ENCODE data around the gene RPS23. TPM values are rescaled to one million over a fixed set of nuclear protein-coding genes. Genes with fewer than 3 reads are reported as not detected.

The RPS23 gene
- total RNA-seq, 1 donor from 2014 or later = 2,350 TPM

GRCh38 chr5:82319651-82320376, 41.7 kb upstream of the RPS23 start:
- no peak for DNase-seq (ENCODE audit: low spot score)
- Mint-ChIP-seq H3K9me3 (ENCODE audit: unreplicated experiment) (no peaks in the 10 kb centered on the region), H3K4me3 (ENCODE audit: unreplicated experiment) (no peak overlapping the region), H3K36me3 (ENCODE audit: low read depth, unreplicated experiment) (no peaks in the 10 kb centered on the region), H3K27ac (ENCODE audit: unreplicated experiment) (no peak overlapping the region), H3K4me1 (ENCODE audit: unreplicated experiment) (peaks cover 3% of the 10 kb centered on the region), H3K27me3 (ENCODE audit: unreplicated experiment) (peaks cover 2% of the 10 kb centered on the region)
- TF ChIP-seq, protein P1, sequence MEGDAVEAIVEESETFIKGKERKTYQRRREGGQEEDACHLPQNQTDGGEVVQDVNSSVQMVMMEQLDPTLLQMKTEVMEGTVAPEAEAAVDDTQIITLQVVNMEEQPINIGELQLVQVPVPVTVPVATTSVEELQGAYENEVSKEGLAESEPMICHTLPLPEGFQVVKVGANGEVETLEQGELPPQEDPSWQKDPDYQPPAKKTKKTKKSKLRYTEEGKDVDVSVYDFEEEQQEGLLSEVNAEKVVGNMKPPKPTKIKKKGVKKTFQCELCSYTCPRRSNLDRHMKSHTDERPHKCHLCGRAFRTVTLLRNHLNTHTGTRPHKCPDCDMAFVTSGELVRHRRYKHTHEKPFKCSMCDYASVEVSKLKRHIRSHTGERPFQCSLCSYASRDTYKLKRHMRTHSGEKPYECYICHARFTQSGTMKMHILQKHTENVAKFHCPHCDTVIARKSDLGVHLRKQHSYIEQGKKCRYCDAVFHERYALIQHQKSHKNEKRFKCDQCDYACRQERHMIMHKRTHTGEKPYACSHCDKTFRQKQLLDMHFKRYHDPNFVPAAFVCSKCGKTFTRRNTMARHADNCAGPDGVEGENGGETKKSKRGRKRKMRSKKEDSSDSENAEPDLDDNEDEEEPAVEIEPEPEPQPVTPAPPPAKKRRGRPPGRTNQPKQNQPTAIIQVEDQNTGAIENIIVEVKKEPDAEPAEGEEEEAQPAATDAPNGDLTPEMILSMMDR (IDR thresholded peaks at IDR 0.05; ENCODE audit: unreplicated experiment) = no peak

GRCh38 chr5:82319192-82319591, 41.0 kb upstream of the RPS23 start:
- TF ChIP-seq, protein P1 (IDR thresholded peaks at IDR 0.05; ENCODE audit: unreplicated experiment) = no peak
- Mint-ChIP-seq H3K9me3 (ENCODE audit: unreplicated experiment) (no peaks in the 10 kb centered on the region), H3K27ac (ENCODE audit: unreplicated experiment) (no peak overlapping the region), H3K27me3 (ENCODE audit: unreplicated experiment) (peaks cover 2% of the 10 kb centered on the region), H3K4me1 (ENCODE audit: unreplicated experiment) (peaks cover 3% of the 10 kb centered on the region), H3K4me3 (ENCODE audit: unreplicated experiment) (no peak overlapping the region), H3K36me3 (ENCODE audit: low read depth, unreplicated experiment) (no peaks in the 10 kb centered on the region)
- no peak for DNase-seq (ENCODE audit: low spot score)

DNA sequence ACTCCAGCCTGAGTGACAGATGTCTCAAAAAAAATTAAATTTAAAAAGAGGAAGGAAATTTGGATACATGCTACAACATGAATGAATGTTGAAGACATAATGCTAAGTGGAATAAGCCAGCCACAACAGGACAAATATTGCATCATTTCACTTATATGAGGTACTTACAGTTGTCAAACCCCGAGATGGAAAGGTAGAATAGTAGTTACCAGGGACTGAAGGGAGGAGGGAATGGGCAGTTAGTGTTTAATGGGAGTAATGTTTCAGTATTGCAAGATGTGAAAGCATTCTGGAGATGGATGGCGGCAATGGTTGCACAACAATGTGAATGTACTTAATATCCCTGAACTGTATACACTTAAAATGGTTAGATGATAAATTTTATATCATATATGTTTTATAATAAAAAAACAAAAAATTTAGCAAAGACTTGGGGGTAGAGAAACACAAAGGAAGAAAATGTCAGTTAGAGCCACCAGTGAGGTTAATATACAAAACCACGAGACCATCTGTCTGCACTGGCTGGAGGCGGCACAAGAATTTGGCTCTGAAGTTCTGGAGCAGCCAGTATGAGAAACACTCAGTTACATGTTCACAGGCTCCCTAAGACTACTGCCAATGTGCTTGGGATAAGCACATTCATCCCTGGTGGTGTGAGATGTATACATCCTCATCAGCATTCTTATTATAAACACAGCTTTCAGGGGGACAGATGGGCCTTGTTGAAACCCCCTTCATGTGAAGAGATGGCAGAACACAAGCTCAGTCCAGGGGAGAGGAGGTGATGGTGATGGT, 37.0 kb upstream of the RPS23 start:
- no peak for DNase-seq (ENCODE audit: low spot score)
- H3K27ac Mint-ChIP-seq (ENCODE audit: unreplicated experiment) = no peak overlapping the region
- H3K27me3 Mint-ChIP-seq (ENCODE audit: unreplicated experiment) = peaks cover 2% of the 10 kb centered on the region
- H3K4me1 Mint-ChIP-seq (ENCODE audit: unreplicated experiment) = peaks cover 8% of the 10 kb centered on the region
- no peaks in the 10 kb centered on the region for H3K36me3 Mint-ChIP-seq (ENCODE audit: low read depth, unreplicated experiment)
- no peaks in the 10 kb centered on the region for H3K9me3 Mint-ChIP-seq (ENCODE audit: unreplicated experiment)
- TF ChIP-seq, protein P1 (IDR thresholded peaks at IDR 0.05; ENCODE audit: unreplicated experiment) = no peak
- no peak overlapping the region for H3K4me3 Mint-ChIP-seq (ENCODE audit: unreplicated experiment)

DNA sequence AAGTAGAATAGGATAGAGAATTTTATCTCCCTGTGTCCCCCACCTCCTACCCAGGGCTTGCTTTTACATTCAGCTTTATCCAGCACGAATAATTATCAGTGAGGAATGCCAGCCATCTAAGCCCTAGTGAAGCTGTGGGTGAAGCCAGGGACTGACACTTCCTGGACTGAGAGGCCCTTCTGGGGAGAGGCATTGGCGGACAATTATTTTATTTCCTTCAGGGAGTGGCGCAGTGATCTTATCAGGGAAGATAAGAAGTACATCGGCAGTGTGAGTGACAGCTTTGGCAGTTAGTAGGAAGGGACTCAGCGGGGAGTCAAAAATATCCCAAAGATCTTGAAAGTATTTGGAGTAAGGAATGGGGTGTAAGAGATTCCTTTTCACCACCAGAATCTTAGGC, 34.9 kb upstream of the RPS23 start:
- H3K4me1 Mint-ChIP-seq (ENCODE audit: unreplicated experiment) = peaks cover 8% of the 10 kb centered on the region
- no peak overlapping the region for H3K4me3 Mint-ChIP-seq (ENCODE audit: unreplicated experiment)
- H3K27me3 Mint-ChIP-seq (ENCODE audit: unreplicated experiment) = peaks cover 2% of the 10 kb centered on the region
- H3K27ac Mint-ChIP-seq (ENCODE audit: unreplicated experiment) = no peak overlapping the region
- no peak for DNase-seq (ENCODE audit: low spot score)
- H3K36me3 Mint-ChIP-seq (ENCODE audit: low read depth, unreplicated experiment) = no peaks in the 10 kb centered on the region
- no peaks in the 10 kb centered on the region for H3K9me3 Mint-ChIP-seq (ENCODE audit: unreplicated experiment)
- TF ChIP-seq, protein P1 (IDR thresholded peaks at IDR 0.05; ENCODE audit: unreplicated experiment) = no peak

GRCh38 chr5:82312373-82312856, 34.3 kb upstream of the RPS23 start:
- Mint-ChIP-seq H3K4me3 (ENCODE audit: unreplicated experiment) (no peak overlapping the region), H3K36me3 (ENCODE audit: low read depth, unreplicated experiment) (no peaks in the 10 kb centered on the region), H3K27ac (ENCODE audit: unreplicated experiment) (no peak overlapping the region), H3K4me1 (ENCODE audit: unreplicated experiment) (peaks cover 10% of the 10 kb centered on the region), H3K9me3 (ENCODE audit: unreplicated experiment) (no peaks in the 10 kb centered on the region), H3K27me3 (ENCODE audit: unreplicated experiment) (peaks cover 2% of the 10 kb centered on the region)
- peak; percentile 77 for DNase-seq (ENCODE audit: low spot score)
- TF ChIP-seq, protein P1 (IDR thresholded peaks at IDR 0.05; ENCODE audit: unreplicated experiment) = peak; percentile 61
